ENCODE measurements around the gene ARL8B.

DNA sequence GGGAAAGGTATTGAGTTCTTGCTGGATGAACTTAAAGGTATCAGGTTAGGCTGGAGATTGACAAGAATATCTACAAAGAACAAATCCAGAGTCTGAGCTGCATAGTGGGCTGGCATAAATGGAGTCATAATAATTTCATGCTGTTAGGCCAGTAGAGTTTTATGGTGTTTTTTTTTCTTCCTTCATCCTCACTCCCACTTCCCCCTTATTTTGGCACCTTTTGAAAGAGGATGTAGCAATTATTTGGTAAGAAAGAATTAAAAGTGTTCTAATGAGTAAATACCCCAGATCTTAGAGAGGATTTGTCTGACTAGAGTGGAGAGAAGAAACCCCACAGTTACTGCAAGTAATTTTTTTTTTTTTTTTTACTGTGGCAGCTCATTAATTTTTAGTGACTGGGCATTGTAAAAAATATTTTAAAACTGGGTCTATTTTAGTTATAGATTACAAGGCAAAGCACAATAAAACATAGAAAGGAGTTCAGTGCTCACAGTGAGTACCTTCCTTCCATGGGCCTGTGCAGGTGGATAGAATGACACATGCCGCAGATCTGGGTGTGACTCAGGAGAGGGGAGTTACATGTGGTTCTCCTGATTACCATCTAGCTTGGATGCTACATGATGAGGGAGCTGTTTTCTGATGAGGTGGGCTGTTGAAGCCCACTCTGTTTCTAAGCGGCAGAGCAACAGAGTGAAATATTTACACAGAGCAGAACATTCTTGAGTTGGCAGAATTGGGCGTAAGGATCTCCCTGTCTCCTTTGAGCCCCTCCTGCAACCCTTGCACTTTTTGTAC is 70.7 kb downstream of the ARL8B start:
- TF ChIP-seq STAT6 (CRISPR knock-in tag; conservative IDR thresholded peaks at IDR 0.05; ENCODE audit: low read depth) (no peak), SMAD3 (CRISPR knock-in tag; IDR thresholded peaks at IDR 0.05; ENCODE audit: borderline replicate concordance) (no peak), TEAD4 (CRISPR knock-in tag; IDR thresholded peaks at IDR 0.05) (no peak)
- TF ChIP-seq, protein P1, sequence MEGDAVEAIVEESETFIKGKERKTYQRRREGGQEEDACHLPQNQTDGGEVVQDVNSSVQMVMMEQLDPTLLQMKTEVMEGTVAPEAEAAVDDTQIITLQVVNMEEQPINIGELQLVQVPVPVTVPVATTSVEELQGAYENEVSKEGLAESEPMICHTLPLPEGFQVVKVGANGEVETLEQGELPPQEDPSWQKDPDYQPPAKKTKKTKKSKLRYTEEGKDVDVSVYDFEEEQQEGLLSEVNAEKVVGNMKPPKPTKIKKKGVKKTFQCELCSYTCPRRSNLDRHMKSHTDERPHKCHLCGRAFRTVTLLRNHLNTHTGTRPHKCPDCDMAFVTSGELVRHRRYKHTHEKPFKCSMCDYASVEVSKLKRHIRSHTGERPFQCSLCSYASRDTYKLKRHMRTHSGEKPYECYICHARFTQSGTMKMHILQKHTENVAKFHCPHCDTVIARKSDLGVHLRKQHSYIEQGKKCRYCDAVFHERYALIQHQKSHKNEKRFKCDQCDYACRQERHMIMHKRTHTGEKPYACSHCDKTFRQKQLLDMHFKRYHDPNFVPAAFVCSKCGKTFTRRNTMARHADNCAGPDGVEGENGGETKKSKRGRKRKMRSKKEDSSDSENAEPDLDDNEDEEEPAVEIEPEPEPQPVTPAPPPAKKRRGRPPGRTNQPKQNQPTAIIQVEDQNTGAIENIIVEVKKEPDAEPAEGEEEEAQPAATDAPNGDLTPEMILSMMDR (IDR thresholded peaks at IDR 0.05): no peak
